AG09309 (cell line): ENCODE data around the gene PATL2.

Experiments
- DNase-seq: peaks from one replicate; pipeline ENCODE4 v3.0.0-alpha.2; 2010; ENCODE audit warnings: low read depth
- H3K4me3 ChIP-seq: 2 replicates; pipeline ENCODE4 v1.5.1; 2011; ENCODE audit warnings: mild to moderate bottlenecking, low read depth, low read length, moderate library complexity; ENCODE audit not compliant: control insufficient read depth
- TF ChIP-seq, protein P1 (sequence below): IDR thresholded peaks from 2 replicates; pipeline ENCODE4 v1.5.1; 2011; ENCODE audit warnings: mild to moderate bottlenecking, low read depth, low read length, inconsistent platforms; ENCODE audit not compliant: insufficient read depth, control insufficient read depth; ENCODE audit errors: missing control alignments

The PATL2 gene

GRCh38 chr15:44716983-44717602 lies 6.0 kb upstream of the PATL2 start:
- H3K4me3 ChIP-seq: no peak overlapping the region
- DNase-seq: no peak
- TF ChIP-seq, protein P1, sequence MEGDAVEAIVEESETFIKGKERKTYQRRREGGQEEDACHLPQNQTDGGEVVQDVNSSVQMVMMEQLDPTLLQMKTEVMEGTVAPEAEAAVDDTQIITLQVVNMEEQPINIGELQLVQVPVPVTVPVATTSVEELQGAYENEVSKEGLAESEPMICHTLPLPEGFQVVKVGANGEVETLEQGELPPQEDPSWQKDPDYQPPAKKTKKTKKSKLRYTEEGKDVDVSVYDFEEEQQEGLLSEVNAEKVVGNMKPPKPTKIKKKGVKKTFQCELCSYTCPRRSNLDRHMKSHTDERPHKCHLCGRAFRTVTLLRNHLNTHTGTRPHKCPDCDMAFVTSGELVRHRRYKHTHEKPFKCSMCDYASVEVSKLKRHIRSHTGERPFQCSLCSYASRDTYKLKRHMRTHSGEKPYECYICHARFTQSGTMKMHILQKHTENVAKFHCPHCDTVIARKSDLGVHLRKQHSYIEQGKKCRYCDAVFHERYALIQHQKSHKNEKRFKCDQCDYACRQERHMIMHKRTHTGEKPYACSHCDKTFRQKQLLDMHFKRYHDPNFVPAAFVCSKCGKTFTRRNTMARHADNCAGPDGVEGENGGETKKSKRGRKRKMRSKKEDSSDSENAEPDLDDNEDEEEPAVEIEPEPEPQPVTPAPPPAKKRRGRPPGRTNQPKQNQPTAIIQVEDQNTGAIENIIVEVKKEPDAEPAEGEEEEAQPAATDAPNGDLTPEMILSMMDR: no peak

- DNase-seq: no peak
- H3K4me3 ChIP-seq: no peak overlapping the region
- TF ChIP-seq, protein P1: no peak
These were observed 4.7 kb upstream of the PATL2 start for GRCh38 chr15:44715797-44716334.

DNA sequence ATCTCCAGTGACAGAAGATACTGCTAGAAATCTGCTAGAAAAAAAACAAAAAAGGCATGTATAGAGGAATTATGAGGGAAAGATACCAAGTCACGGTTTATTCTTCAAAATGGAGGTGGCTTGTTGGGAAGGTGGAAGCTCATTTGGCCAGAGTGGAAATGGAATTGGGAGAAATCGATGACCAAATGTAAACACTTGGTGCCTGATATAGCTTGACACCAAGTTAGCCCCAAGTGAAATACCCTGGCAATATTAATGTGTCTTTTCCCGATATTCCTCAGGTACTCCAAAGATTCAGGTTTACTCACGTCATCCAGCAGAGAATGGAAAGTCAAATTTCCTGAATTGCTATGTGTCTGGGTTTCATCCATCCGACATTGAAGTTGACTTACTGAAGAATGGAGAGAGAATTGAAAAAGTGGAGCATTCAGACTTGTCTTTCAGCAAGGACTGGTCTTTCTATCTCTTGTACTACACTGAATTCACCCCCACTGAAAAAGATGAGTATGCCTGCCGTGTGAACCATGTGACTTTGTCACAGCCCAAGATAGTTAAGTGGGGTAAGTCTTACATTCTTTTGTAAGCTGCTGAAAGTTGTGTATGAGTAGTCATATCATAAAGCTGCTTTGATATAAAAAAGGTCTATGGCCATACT lies 4.1 kb upstream of the PATL2 start:
- no peak overlapping the region for H3K4me3 ChIP-seq
- TF ChIP-seq, protein P1: no peak
- no peak for DNase-seq

GRCh38 chr15:44713006-44713966 lies 2.2 kb upstream of the PATL2 start:
- DNase-seq: no peak
- H3K4me3 ChIP-seq: peak overlapping the region; percentile 81
- TF ChIP-seq, protein P1: peak; percentile 41

DNA sequence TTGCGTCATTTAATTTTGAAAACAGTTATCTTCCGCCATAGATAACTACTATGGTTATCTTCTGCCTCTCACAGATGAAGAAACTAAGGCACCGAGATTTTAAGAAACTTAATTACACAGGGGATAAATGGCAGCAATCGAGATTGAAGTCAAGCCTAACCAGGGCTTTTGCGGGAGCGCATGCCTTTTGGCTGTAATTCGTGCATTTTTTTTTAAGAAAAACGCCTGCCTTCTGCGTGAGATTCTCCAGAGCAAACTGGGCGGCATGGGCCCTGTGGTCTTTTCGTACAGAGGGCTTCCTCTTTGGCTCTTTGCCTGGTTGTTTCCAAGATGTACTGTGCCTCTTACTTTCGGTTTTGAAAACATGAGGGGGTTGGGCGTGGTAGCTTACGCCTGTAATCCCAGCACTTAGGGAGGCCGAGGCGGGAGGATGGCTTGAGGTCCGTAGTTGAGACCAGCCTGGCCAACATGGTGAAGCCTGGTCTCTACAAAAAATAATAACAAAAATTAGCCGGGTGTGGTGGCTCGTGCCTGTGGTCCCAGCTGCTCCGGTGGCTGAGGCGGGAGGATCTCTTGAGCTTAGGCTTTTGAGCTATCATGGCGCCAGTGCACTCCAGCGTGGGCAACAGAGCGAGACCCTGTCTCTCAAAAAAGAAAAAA lies 1.4 kb upstream of the PATL2 start:
- peak overlapping the region; percentile 81 for H3K4me3 ChIP-seq
- DNase-seq: peak; percentile 65
- TF ChIP-seq, protein P1: no peak
